ENCODE results near the gene ADGRF4.

The ADGRF4 gene

GRCh38 chr6:47661960-47662359, 36.4 kb upstream of the ADGRF4 start:
- no peak for DNase-seq (ENCODE audit: low read depth)
- no peak for TF ChIP-seq CTCF (IDR thresholded peaks at IDR 0.05; ENCODE audit: insufficient read depth, low read depth, low read length, missing control alignments)
- H3K4me3 ChIP-seq (ENCODE audit: low read length) = no peak overlapping the region

GRCh38 chr6:47663462-47664216, 34.7 kb upstream of the ADGRF4 start:
- no peak for TF ChIP-seq CTCF (IDR thresholded peaks at IDR 0.05; ENCODE audit: insufficient read depth, low read depth, low read length, missing control alignments)
- DNase-seq (ENCODE audit: low read depth) = peak; percentile 38
- no peak overlapping the region for H3K4me3 ChIP-seq (ENCODE audit: low read length)

GRCh38 chr6:47665112-47665511, 33.3 kb upstream of the ADGRF4 start:
- H3K4me3 ChIP-seq (ENCODE audit: low read length) = no peak overlapping the region
- peak; percentile 98 for DNase-seq (ENCODE audit: low read depth)
- no peak for TF ChIP-seq CTCF (IDR thresholded peaks at IDR 0.05; ENCODE audit: insufficient read depth, low read depth, low read length, missing control alignments)

- H3K4me3 ChIP-seq (ENCODE audit: low read length) = no peak overlapping the region
- TF ChIP-seq CTCF (IDR thresholded peaks at IDR 0.05; ENCODE audit: insufficient read depth, low read depth, low read length, missing control alignments) = no peak
- peak; percentile 96 for DNase-seq (ENCODE audit: low read depth)
Observed at GRCh38 chr6:47669684-47670513, 28.5 kb upstream of the ADGRF4 start.

- DNase-seq (ENCODE audit: low read depth) = no peak
- TF ChIP-seq CTCF (IDR thresholded peaks at IDR 0.05; ENCODE audit: insufficient read depth, low read depth, low read length, missing control alignments) = no peak
- H3K4me3 ChIP-seq (ENCODE audit: low read length) = no peak overlapping the region
Observed at GRCh38 chr6:47670851-47671250, 27.5 kb upstream of the ADGRF4 start.

GRCh38 chr6:47671777-47672176, 26.6 kb upstream of the ADGRF4 start:
- no peak overlapping the region for H3K4me3 ChIP-seq (ENCODE audit: low read length)
- DNase-seq (ENCODE audit: low read depth) = no peak
- no peak for TF ChIP-seq CTCF (IDR thresholded peaks at IDR 0.05; ENCODE audit: insufficient read depth, low read depth, low read length, missing control alignments)

All from epithelial cell of esophagus (primary cell).